Stimulated activated CD4-positive, alpha-beta T cell treated with anti-CD3 and anti-CD28 coated beads, Interleukin-12 subunit alpha, Interleukin-12 subunit beta, amount 100 ng/mL, for 48 hours (primary cell): Measurements from ENCODE around the gene CCNL1.
"Not testable (repeated sequence)": the region's sequence is repeated elsewhere in the genome, so short reads cannot be mapped to it uniquely, and the experiment has no call there.

Experiments used
- DNase-seq, 3 donors: peaks; one replicate each; pipeline ENCODE4 v3.0.0-alpha.2; 2020; ENCODE audit warnings: low read depth in 2 of 3, low spot score in 1 of 3

CCNL1 gene

GRCh38 chr3:157104928-157105652 is 54.9 kb downstream of the CCNL1 start:
- DNase-seq = no peak

- no peak for DNase-seq
Measured at GRCh38 chr3:157104521-157104920, 55.4 kb downstream of the CCNL1 start.

DNA sequence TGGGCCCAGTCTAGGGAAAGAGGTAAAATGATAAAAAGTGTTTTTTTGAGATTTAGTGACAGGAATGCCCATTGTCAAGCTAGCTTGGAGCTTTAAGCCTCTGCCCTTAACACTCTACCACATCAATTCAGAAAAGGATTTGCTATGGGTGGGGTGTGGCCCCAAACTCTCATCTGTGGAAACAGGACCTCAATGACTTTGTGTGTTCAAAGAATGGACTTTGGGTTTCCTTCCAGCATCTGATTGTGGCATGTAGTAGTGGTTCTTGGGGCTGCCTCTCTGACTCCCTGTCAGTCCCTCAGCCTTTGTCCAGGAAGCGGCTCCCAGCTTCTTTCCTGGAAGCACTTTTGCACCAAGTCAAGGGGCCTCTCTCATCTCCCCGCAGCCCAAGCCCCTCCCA is 56.1 kb downstream of the CCNL1 start:
- DNase-seq = no peak

GRCh38 chr3:157103280-157103679 is 56.7 kb downstream of the CCNL1 start:
- DNase-seq = no peak

DNA sequence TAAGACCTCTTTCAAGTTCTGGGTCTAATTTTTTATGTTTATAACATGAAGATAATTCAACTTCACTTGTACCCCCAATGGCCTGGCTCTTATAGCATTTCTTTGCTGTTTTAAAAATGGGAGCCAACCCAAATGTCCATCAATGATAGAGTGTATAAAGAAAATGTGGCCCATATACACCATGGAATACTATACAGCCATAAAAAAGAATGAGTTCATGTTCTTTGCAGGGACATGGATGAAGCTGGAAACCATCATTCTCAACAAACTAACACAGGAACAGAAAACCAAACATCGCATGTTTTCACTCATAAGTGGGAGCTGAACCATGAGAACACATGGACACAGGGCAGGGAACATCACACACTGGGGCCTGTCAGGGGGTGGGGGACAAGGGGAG is 57.4 kb downstream of the CCNL1 start:
- not testable (repeated sequence) for DNase-seq

GRCh38 chr3:157102098-157102497 is 57.8 kb downstream of the CCNL1 start:
- DNase-seq = no peak

GRCh38 chr3:157101486-157101885 is 58.5 kb downstream of the CCNL1 start:
- no peak for DNase-seq

- DNase-seq = no peak
Measured at GRCh38 chr3:157100608-157101396, 59.1 kb downstream of the CCNL1 start.

DNA sequence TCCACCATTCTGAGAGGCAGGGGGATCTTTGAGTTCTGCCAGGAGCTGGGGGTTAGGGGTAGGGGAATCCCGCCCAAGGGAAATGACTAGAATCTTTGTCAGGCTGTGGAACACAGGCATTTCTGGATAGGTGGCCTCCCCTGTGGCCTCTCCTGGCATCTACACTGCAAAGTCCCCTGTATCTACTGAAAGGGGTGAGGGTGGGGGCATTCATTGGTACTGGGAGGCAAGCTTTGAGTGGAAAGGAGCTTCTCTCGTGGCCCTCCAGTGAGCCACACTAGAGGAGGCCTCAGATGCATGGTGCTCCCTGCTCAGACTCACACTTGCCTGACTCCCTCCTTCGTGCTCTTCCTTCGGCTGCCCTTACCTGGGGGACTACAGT is 59.9 kb downstream of the CCNL1 start:
- DNase-seq = no peak

DNA sequence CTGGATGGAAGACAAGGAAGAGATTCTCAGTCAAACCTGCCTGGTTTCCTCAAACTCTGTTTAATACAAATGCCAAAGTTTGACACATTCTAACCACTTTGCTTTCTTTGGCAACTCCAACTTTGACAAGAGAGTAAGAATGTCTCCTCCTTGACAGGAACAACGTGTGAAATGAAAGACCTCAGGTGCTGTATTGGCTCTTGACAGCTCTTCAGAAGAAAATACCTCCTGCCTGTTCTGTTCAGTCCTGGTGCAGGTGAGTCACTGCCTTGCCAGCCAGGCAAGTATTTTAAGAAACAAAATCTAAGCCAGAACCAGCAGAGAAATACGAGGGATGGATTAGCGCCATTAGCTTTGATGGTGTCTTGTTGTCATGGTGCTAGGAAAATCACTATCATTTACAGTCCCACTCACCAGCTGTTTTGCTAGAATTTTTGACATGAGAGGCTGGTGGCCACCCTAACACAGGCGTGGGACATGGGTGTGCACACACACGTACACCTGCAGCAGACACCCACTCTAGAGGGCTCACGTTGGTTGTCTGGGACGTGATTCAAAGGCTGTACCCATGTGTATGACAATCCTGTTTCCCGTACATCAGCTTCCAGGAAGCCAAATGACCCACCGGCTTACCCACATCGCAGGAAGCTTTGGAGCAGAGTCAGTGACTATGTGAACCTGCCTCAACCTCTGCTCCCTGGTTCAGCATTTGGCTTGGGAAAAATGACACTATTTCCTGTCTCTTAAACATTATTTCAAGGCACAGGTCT is 60.4 kb downstream of the CCNL1 start:
- DNase-seq = no peak

DNA sequence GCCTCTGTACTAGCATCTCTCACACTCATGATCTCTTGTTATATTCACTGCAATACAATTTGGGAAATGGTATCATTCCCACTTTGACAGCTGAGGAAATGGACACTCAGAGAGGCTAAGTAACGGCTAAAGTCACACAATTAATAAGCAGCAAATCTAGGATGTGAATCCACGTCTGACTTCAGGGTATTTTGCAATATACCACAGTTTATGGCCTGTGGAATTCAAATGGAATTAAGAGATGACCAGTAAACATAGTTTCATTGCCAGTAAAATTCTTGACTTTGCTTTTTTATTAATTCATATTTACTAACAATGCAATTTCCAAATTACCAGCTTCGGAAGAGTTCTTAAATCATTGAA is 61.1 kb downstream of the CCNL1 start:
- no peak for DNase-seq

- no peak for DNase-seq
Measured at GRCh38 chr3:157098121-157098822, 61.7 kb downstream of the CCNL1 start.
